K562 (cell line): ENCODE results near the gene FAM204A. TPM values are rescaled to one million over a fixed set of nuclear protein-coding genes. Genes with fewer than 3 reads are reported as not detected.
A peak's percentile ranks its signal among the peaks of the same experiment; 100 is the strongest.

Source experiments
- ARID1B ChIP-seq: fragments of 450-650 bp; IDR thresholded peaks from 2 replicates; pipeline ENCODE4 v1.6.1; 2016; ENCODE audit warnings: antibody characterized with exemption, mild to moderate bottlenecking, inconsistent platforms
- ATF7 ChIP-seq: fragments of 450-650 bp; IDR thresholded peaks from 2 replicates; pipeline ENCODE4 v1.7.1; 2014; ENCODE audit warnings: mild to moderate bottlenecking, moderate library complexity
- BACH1 ChIP-seq: fragments of 200-800 bp; sonication (Bioruptor generic); IDR thresholded peaks from 2 replicates; pipeline ENCODE4 v1.6.1; 2016; ENCODE audit warnings: missing genetic modification characterization, missing compliant biosample characterization
- DDX20 ChIP-seq: fragments of 450-650 bp; IDR thresholded peaks from 2 replicates; pipeline ENCODE4 v1.6.1; 2016; ENCODE audit warnings: missing genetic modification characterization, low read depth, mild to moderate bottlenecking, missing compliant biosample characterization, moderate library complexity
- FOXK2 ChIP-seq, 2 experiments: fragments of 450-650 bp; IDR thresholded peaks in 1 of 2; conservative IDR thresholded peaks in 1 of 2; 2 replicates each; pipeline ENCODE4 v1.6.1; 2016; ENCODE audit warnings: low read depth in 2 of 2, mild to moderate bottlenecking in 1 of 2
- GATAD2A ChIP-seq: fragments of 450-650 bp; IDR thresholded peaks from 2 replicates; pipeline ENCODE4 v1.6.1; 2017
- HDAC6 ChIP-seq: IDR thresholded peaks from 2 replicates; pipeline ENCODE4 v1.6.1; 2012; ENCODE audit warnings: low read depth, mild to moderate bottlenecking, control low read depth, inconsistent platforms, low read length, moderate library complexity
- KLF16 ChIP-seq: IDR thresholded peaks from 2 replicates; pipeline ENCODE4 v1.6.1; 2016; ENCODE audit warnings: antibody characterized with exemption
- NCOA1 ChIP-seq: fragments of 450-650 bp; IDR thresholded peaks from 2 replicates; pipeline ENCODE4 v1.6.1; 2016; ENCODE audit warnings: low read depth
- NFIX ChIP-seq: fragments of 250-450 bp; sonication (Bioruptor Pico); IDR thresholded peaks from 2 replicates; pipeline ENCODE4 v1.4.0; 2020; ENCODE audit warnings: low read depth, mild to moderate bottlenecking, moderate library complexity
- NFXL1 ChIP-seq: fragments of 450-650 bp; formaldehyde crosslinking; IDR thresholded peaks from 2 replicates; pipeline ENCODE4 v1.4.0; 2021; ENCODE audit warnings: mild to moderate bottlenecking
- NUFIP1 ChIP-seq: fragments of 450-650 bp; IDR thresholded peaks from 2 replicates; pipeline ENCODE4 v1.6.1; 2018; ENCODE audit not compliant: partially characterized antibody
- RAD21 ChIP-seq, 2 experiments: fragments of 250-450 bp in 1 of 2; fragments of 450-650 bp in 1 of 2; sonication (Bioruptor Pico) in 1 of 2; formaldehyde crosslinking in 1 of 2; IDR thresholded peaks in 1 of 2; conservative IDR thresholded peaks in 1 of 2; 2 replicates each; pipeline versions ENCODE4 v1.4.0 to v1.8.0; 2020 to 2022; ENCODE audit warnings: mild to moderate bottlenecking in 2 of 2, moderate library complexity in 1 of 2
- SAP30 ChIP-seq: fragments of 200-600 bp; sonication (generic); IDR thresholded peaks from 2 replicates; pipeline ENCODE4 v1.6.1; 2012; ENCODE audit warnings: borderline replicate concordance, low read depth, mild to moderate bottlenecking, moderate library complexity, low read length, control low read depth, inconsistent platforms; ENCODE audit not compliant: insufficient read depth, poor library complexity, severe bottlenecking
- SOX6 ChIP-seq: fragments of 450-650 bp; IDR thresholded peaks from 2 replicates; pipeline ENCODE4 v1.6.1; 2014; ENCODE audit warnings: mild to moderate bottlenecking
- TAF9B ChIP-seq: fragments of 450-650 bp; IDR thresholded peaks from 2 replicates; pipeline ENCODE4 v1.6.1; 2018; ENCODE audit warnings: mild to moderate bottlenecking; ENCODE audit not compliant: partially characterized antibody
- TCF3 ChIP-seq: sonication (generic); formaldehyde crosslinking; IDR thresholded peaks from 2 replicates; pipeline ENCODE4 v1.4.0; 2020; ENCODE audit warnings: mild to moderate bottlenecking, missing genetic modification reagents
- polyA plus RNA-seq, 8 experiments: library from polyadenylated mRNA; depleted of rRNA in 4 of 8; stranded (reverse) in 5 of 8; unstranded in 3 of 8; fragments of >200 nt; fragmentation: Nextera tagmentation in 2 of 8; fragmentation: Illumina TruSeq in 1 of 8; extraction: Ambion mirVana in 2 of 8; extraction: Trizol in 1 of 8; gene quantifications; 2 replicates each; pipeline versions ENCODE4 v1.2.1 to v1.2.3, GENCODE V29; 2011 to 2014; ENCODE audit warnings: inconsistent platforms in 1 of 8, missing spikeins in 1 of 8
- total RNA-seq, 7 experiments: library from RNA; depleted of rRNA in 6 of 7; stranded (reverse); fragments of >200 nt in 6 of 7; fragmentation: Illumina TruSeq in 2 of 7; extraction: Trizol in 2 of 7; gene quantifications; 2 replicates each; pipeline versions ENCODE4 v1.2.1 to v1.2.3, GENCODE V29; 2011 to 2021; ENCODE audit warnings: low replicate concordance in 1 of 7
- TF ChIP-seq, protein P1 (sequence below): fragments of 450-650 bp; IDR thresholded peaks from 2 replicates; pipeline ENCODE4 v1.6.1; 2018; ENCODE audit not compliant: partially characterized antibody
- TF ChIP-seq, protein P2 (sequence below): fragments of 450-650 bp; formaldehyde crosslinking; IDR thresholded peaks from 2 replicates; pipeline ENCODE4 v1.4.0; 2020; ENCODE audit warnings: mild to moderate bottlenecking, mixed read lengths
- TF ChIP-seq, protein P3 (sequence below): conservative IDR thresholded peaks from 2 replicates; pipeline ENCODE4 v1.6.1; 2011; ENCODE audit warnings: low read depth, mild to moderate bottlenecking, low read length; ENCODE audit not compliant: control insufficient read depth

The FAM204A gene
- total and polyA plus RNA-seq, 9 of the 15 experiments (the other 6 are each of a cell fraction or from before 2014, with no cell fraction given): 29.0 to 64.5 (median 44.9) TPM

DNA sequence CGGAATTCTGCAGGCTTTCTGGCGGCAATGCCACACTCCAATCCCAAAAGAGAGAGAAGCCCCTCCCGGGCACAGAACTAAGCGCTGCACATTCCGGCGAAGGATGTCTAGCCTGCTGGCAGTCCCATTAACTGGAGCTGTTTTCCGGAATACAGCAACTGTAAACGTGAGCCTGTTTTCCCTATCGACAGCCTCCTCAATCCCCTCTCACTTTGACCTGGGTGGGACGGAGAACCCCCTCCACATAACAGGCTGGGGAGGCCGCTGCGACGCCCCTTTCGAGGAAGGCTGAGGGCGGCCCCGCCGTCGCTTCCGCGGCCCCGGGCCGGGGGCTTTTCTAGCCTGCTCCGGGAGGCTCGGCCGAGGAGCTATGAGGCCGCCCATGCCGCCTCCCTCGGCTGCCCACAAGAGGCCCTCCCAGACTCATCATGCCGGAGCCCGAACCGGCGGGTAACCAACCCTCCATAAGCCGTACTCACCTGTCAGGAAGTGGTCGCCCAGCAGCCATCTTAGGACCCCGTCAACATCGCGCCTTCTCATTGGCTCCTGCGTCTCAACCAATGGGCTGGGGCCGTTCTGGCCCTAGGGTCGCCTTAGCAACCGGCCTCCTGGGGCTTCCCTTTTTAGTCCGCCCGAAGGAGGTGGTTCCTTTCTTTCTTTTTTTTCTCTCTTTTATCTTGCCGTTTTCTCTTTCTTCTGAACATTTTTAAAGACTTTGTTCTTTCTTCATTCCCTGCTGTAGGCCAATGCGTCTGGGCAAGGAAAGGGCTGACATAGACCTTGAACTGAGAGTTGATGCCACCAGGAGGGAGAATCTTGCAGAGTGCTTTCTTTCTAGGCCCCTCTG is at the start of gene FAM204A (continued):
- TF ChIP-seq HDAC6 (no peak), ARID1B (no peak), FOXK2 (conservative IDR thresholded peaks at IDR 0.05 in 1 of 2, IDR thresholded peaks at IDR 0.05 in 1 of 2; ENCODE audit: low read depth in 2 of 2) (0 out of 4 replicates have a peak, but pooled peaks of 1 of the 2 experiments have one; percentile 15), SOX6 (no peak), KLF16 (no peak), ATF7 (no peak; the same call in 1 of the 2 replicates), SAP30 (peak; percentile 77), NUFIP1 (no peak), NFIX (CRISPR knock-in tag) (no peak), GATAD2A (no peak), DDX20 (no peak), NFXL1 (CRISPR knock-in tag) (no peak), RAD21 (CRISPR knock-in tag; conservative IDR thresholded peaks at IDR 0.05 in 1 of 2, IDR thresholded peaks at IDR 0.05 in 1 of 2) (no peak), TCF3 (CRISPR knock-in tag) (no peak), BACH1 (tag) (no peak), TAF9B (peak; percentile 88), NCOA1 (no peak)
- TF ChIP-seq, protein P1, sequence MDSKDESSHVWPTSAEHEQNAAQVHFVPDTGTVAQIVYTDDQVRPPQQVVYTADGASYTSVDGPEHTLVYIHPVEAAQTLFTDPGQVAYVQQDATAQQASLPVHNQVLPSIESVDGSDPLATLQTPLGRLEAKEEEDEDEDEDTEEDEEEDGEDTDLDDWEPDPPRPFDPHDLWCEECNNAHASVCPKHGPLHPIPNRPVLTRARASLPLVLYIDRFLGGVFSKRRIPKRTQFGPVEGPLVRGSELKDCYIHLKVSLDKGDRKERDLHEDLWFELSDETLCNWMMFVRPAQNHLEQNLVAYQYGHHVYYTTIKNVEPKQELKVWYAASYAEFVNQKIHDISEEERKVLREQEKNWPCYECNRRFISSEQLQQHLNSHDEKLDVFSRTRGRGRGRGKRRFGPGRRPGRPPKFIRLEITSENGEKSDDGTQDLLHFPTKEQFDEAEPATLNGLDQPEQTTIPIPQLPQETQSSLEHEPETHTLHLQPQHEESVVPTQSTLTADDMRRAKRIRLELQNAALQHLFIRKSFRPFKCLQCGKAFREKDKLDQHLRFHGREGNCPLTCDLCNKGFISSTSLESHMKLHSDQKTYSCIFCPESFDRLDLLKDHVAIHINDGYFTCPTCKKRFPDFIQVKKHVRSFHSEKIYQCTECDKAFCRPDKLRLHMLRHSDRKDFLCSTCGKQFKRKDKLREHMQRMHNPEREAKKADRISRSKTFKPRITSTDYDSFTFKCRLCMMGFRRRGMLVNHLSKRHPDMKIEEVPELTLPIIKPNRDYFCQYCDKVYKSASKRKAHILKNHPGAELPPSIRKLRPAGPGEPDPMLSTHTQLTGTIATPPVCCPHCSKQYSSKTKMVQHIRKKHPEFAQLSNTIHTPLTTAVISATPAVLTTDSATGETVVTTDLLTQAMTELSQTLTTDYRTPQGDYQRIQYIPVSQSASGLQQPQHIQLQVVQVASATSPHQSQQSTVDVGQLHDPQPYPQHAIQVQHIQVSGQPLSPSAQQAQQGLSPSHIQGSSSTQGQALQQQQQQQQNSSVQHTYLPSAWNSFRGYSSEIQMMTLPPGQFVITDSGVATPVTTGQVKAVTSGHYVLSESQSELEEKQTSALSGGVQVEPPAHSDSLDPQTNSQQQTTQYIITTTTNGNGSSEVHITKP: no peak
- TF ChIP-seq, protein P2, sequence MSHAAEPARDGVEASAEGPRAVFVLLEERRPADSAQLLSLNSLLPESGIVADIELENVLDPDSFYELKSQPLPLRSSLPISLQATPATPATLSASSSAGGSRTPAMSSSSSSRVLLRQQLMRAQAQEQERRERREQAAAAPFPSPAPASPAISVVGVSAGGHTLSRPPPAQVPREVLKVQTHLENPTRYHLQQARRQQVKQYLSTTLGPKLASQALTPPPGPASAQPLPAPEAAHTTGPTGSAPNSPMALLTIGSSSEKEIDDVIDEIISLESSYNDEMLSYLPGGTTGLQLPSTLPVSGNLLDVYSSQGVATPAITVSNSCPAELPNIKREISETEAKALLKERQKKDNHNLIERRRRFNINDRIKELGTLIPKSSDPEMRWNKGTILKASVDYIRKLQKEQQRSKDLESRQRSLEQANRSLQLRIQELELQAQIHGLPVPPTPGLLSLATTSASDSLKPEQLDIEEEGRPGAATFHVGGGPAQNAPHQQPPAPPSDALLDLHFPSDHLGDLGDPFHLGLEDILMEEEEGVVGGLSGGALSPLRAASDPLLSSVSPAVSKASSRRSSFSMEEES (CRISPR knock-in tag): no peak
- TF ChIP-seq, protein P3, sequence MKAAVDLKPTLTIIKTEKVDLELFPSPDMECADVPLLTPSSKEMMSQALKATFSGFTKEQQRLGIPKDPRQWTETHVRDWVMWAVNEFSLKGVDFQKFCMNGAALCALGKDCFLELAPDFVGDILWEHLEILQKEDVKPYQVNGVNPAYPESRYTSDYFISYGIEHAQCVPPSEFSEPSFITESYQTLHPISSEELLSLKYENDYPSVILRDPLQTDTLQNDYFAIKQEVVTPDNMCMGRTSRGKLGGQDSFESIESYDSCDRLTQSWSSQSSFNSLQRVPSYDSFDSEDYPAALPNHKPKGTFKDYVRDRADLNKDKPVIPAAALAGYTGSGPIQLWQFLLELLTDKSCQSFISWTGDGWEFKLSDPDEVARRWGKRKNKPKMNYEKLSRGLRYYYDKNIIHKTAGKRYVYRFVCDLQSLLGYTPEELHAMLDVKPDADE: peak; percentile 60; the same call in 1 of the 2 replicates
